Choroid plexus epithelial cell (primary cell): ENCODE data around the gene SMOC1.
A peak's percentile ranks its signal among the peaks of the same experiment; 100 is the strongest.

ENCODE experiments used
- DNase-seq: peaks from one replicate; pipeline ENCODE4 v3.0.0-alpha.2; 2010; ENCODE audit warnings: low read depth
- H3K4me3 ChIP-seq: 2 replicates; pipeline ENCODE4 v1.5.1; 2011; ENCODE audit warnings: low read depth, mild to moderate bottlenecking, control low read depth, low read length, moderate library complexity
- CTCF ChIP-seq: conservative IDR thresholded peaks from 2 replicates; pipeline ENCODE4 v1.5.1; 2011; ENCODE audit warnings: low read depth, mild to moderate bottlenecking, control low read depth, inconsistent platforms, low read length, moderate library complexity

SMOC1 gene

GRCh38 chr14:69909826-69910550 lies 30.8 kb downstream of the SMOC1 start:
- DNase-seq, result no peak
- no peak for TF ChIP-seq CTCF
- H3K4me3 ChIP-seq, result no peak overlapping the region

- no peak overlapping the region for H3K4me3 ChIP-seq
- TF ChIP-seq CTCF, result no peak
- DNase-seq, result no peak
Observed at GRCh38 chr14:69910871-69911270, 31.7 kb downstream of the SMOC1 start.

- no peak overlapping the region for H3K4me3 ChIP-seq
- TF ChIP-seq CTCF, result no peak
- peak; percentile 37 for DNase-seq
Observed at GRCh38 chr14:69913686-69914085, 34.5 kb downstream of the SMOC1 start.

DNA sequence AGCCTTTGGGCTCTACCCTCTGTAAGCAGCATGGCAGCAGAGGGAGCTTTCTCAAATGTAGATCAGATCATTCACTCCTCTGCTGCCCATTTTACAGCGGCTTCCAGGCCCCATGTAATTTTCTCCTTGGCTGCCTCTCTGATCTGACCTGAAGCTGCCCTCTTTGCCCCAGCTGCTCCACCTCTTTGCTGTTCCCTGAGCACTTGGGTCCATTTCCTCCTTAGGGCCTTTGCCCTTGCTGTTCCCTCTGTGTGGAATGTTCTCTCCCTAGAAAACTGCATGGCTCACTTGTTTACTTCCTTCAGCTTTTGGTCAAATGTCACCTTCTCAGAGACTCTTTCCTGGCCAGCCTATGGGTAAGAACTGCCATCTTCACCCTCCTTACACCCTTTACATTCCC lies 37.2 kb downstream of the SMOC1 start:
- DNase-seq, result no peak
- H3K4me3 ChIP-seq, result no peak overlapping the region
- TF ChIP-seq CTCF, result no peak

DNA sequence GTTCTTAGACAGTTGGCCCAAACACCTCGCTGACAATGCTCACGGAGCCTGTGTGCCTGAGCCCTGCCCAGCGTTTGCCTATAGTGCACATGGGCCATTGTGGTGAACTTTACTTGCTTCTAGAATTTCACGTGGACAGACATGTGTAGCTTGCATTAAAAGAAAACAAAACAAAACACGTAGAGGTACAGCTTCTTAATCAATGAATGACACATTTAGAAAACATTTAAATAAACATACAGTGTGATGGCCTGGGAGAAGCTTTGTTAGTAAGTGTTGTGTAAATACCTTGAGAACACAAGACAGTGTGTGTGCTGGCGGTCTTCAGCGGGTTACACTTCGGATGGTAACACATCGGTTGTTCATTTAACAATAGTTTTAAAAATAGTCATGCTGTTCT lies 38.1 kb downstream of the SMOC1 start:
- no peak overlapping the region for H3K4me3 ChIP-seq
- DNase-seq, result peak; percentile 50
- TF ChIP-seq CTCF, result no peak

GRCh38 chr14:69919815-69920214 lies 40.6 kb downstream of the SMOC1 start:
- no peak for DNase-seq
- no peak for TF ChIP-seq CTCF
- H3K4me3 ChIP-seq, result no peak overlapping the region

- no peak for TF ChIP-seq CTCF
- DNase-seq, result peak; percentile 98
- H3K4me3 ChIP-seq, result no peak overlapping the region
Observed at GRCh38 chr14:69921052-69921451, 41.8 kb downstream of the SMOC1 start.
